Limb (tissue), 2 donors: ENCODE results near the gene EDEM2.
"Not testable (repeated sequence)": the region's sequence is repeated elsewhere in the genome, so short reads cannot be mapped to it uniquely, and the experiment has no call there.

ENCODE experiments used
- DNase-seq, 2 donors: peaks; one replicate each; pipeline ENCODE4 v3.0.0-alpha.2; 2016; ENCODE audit errors: extremely low spot score in 2 of 2

The EDEM2 gene

GRCh38 chr20:35088231-35089145, 58.6 kb downstream of the EDEM2 start:
- DNase-seq: no peak

- DNase-seq: no peak
These were observed 59.3 kb downstream of the EDEM2 start for GRCh38 chr20:35087791-35088190.

DNA sequence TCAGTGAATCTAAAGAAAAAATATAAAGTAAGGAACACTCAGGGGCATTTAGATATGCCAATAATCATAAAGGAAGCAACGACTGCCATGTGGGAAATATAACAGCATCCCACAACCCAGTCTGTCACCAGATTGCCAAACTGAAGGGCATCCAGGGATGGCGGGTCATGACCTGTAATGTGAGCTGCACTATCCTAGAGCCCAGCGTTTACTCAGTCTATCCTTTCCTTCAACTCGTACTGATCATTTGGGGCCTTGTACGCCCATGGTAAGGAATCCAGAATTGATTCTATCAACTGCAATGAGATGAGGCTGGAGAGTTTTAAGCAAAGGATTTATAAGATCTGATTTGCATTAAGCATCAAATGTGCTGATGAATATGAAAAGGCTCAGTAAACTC, 59.8 kb downstream of the EDEM2 start:
- DNase-seq: no peak

DNA sequence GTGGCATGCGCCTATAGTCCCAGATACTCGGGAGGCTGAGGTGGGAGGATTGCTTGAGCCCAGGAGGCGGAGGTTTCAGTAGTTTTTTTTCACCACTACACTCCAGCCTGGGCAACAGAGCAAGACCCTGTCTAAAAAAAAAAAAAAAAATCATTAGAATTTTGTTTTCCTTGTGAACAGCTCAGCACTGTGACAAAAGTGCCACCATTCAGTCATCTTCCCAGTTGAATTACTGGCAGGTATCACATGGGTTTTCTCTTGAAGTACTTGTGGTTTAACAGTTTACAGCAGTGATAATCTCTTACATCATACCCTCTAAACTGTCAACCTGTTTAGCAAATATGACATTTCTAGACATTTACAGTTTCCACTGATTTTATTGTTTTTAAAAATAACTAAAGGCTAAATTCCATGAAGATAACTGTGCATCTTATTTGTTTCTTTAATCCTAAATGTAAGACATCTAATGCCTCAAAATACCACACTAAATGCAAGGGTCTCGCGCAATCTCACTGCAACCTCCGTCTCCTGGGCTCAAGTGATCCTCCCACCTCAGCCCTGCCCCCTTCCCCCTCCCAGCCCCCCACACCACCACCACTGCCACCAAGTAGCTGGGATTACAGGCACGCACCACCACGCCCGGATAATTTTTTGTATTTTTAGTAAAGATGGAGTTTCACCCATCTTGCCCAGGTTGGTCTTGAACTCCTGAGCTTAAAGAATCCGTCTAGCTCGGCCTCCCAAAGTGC, 61.5 kb downstream of the EDEM2 start:
- no peak for DNase-seq

DNA sequence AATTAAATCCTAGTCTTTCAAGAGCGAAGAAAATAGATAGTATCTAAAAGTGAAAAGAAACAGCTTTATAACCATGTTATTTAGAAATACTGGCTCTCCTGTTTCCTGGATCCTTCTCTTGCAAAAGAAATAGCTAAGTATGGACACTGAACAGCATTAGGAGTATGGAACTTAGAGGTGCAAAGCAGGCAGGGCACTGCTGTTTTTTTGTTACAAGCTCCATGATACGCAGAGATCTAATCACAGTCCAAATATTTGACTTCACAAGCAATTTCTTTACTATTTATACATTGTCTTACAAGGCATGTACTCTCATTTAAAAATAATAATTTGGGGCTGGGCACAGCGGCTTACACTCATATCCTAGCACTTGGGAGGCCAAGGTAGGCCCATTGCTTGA, 62.1 kb downstream of the EDEM2 start:
- no peak for DNase-seq

GRCh38 chr20:35080348-35080642, 66.8 kb downstream of the EDEM2 start:
- not testable (repeated sequence) for DNase-seq

GRCh38 chr20:35079472-35080347, 67.4 kb downstream of the EDEM2 start:
- no peak for DNase-seq

GRCh38 chr20:35077872-35078271, 69.3 kb downstream of the EDEM2 start:
- no peak for DNase-seq

DNA sequence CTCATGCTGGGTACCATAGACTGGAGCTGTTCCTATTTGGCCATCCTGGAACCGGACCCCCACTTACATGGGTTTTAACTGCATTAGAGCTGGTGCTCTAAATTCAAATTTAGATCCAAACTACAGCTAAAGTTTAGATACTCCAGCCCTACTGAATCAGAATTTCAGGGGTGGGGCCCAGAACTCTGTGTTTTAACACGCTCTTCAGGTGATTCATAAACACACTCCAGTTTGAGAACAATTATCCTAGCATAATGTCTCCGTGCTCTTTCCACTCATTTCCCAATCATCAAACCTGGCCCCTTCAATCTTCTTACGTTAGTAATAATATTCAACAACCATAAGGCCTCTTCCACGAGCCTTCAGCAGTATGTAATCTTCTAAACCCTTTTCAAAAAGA, 69.8 kb downstream of the EDEM2 start:
- no peak for DNase-seq

DNA sequence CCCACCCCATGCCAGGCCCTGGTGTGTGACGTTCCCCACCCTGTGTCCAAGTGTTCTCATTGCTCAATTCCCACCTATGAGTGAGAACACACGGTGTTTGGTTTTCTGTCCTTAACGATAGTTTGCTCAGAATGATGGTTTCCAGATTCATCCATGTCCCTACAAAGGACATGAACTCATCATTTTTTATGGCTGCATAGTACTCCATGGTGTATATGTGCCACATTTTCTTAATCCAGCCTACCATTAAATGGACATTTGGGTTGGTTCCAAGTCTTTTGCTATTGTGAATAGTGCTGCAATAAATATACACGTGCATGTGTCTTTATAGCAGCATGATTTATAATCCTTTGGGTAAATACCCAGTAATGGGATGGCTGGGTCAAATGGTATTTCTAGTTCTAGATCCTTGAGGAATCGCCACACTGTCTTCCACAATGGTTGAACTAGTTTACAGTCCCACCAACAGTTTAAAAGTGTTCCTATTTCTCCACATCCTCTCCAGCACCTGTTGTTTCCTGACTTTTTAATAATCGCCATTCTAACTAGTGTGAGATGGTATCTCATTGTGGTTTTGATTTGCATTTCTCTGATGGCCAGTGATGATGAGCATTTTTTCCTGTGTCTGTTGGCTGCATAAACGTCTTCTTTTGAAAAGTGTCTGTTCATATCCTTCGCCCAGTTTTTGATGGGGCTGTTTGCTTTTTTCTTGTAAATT, 75.5 kb downstream of the EDEM2 start:
- DNase-seq: not testable (repeated sequence)

DNA sequence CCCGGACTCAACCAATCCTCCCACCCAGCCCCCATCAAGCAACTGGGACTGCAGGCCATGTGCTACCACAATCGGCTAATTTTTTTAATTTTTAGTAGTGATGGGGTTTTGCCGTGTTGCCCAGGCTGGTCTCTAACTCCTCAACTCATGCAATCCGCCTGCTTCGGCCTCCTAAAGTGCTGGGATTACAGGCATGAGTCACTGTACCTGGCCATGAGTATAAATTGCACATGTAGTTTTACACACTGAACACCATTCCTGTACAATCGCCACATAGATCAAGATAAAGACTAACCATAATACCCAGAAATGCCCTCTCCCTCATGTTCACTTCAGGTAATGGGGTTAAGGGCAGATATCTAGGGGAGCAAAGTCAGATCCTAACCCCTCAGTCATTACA, 80.9 kb downstream of the EDEM2 start:
- no peak for DNase-seq
